HEK293T (cell line): ENCODE measurements around the gene CYP27C1.

ENCODE experiments used
- ARNT ChIP-seq: fragments of 450-650 bp; IDR thresholded peaks from 2 replicates; pipeline ENCODE4 v1.6.1; 2017; ENCODE audit warnings: mild to moderate bottlenecking
- BHLHE40 ChIP-seq: fragments of 450-650 bp; IDR thresholded peaks from 2 replicates; pipeline ENCODE4 v1.6.1; 2016; ENCODE audit warnings: mild to moderate bottlenecking, moderate library complexity, borderline replicate concordance
- ELF4 ChIP-seq: fragments of 450-650 bp; IDR thresholded peaks from 2 replicates; pipeline ENCODE4 v1.6.1; 2017; ENCODE audit warnings: antibody characterized with exemption
- FOXK2 ChIP-seq: fragments of 450-650 bp; IDR thresholded peaks from 2 replicates; pipeline ENCODE4 v1.6.1; 2016; ENCODE audit warnings: mild to moderate bottlenecking
- HDGF ChIP-seq: fragments of 450-650 bp; IDR thresholded peaks from 2 replicates; pipeline ENCODE4 v1.6.1; 2017; ENCODE audit warnings: antibody characterized with exemption, borderline replicate concordance
- L3MBTL2 ChIP-seq: fragments of 450-650 bp; conservative IDR thresholded peaks from 2 replicates; pipeline ENCODE4 v1.6.1; 2016; ENCODE audit warnings: mild to moderate bottlenecking
- NFRKB ChIP-seq: fragments of 450-650 bp; IDR thresholded peaks from 2 replicates; pipeline ENCODE4 v1.6.1; 2016; ENCODE audit warnings: mild to moderate bottlenecking, moderate library complexity
- PKNOX1 ChIP-seq: fragments of 450-650 bp; IDR thresholded peaks from 2 replicates; pipeline ENCODE4 v1.6.1; 2016
- SUZ12 ChIP-seq: fragments of 450-650 bp; IDR thresholded peaks from 2 replicates; pipeline ENCODE4 v1.6.1; 2016; ENCODE audit warnings: mild to moderate bottlenecking
- TARDBP ChIP-seq: fragments of 450-650 bp; IDR thresholded peaks from 2 replicates; pipeline ENCODE4 v1.6.1; 2016

- TF ChIP-seq PKNOX1, result no peak
- no peak for TF ChIP-seq TARDBP
- no peak for TF ChIP-seq FOXK2
- no peak for TF ChIP-seq NFRKB
- no peak for TF ChIP-seq SUZ12
- no peak for TF ChIP-seq ARNT
- no peak for TF ChIP-seq ELF4
- TF ChIP-seq L3MBTL2, result no peak
- TF ChIP-seq HDGF, result no peak
- no peak for TF ChIP-seq BHLHE40
These were observed 34.4 kb upstream of the CYP27C1 start for GRCh38 chr2:127254386-127254981.
